M059J (cell line): Measurements from ENCODE around the gene TTC39B. TPM values are rescaled to one million over a fixed set of nuclear protein-coding genes. Genes with fewer than 3 reads are reported as not detected.
"Not testable (repeated sequence)": the region's sequence is repeated elsewhere in the genome, so short reads cannot be mapped to it uniquely, and the experiment has no call there.

ENCODE experiments used
- DNase-seq: peaks from one replicate; pipeline ENCODE4 v3.0.0-alpha.2; 2012; ENCODE audit warnings: low read depth
- total RNA-seq: library from RNA; depleted of rRNA; stranded (reverse); fragments of >200 nt; shearing (Covaris generic); gene quantifications from 2 replicates; pipeline ENCODE4 v1.2.3, GENCODE V29; 2014; rRNA removed

The TTC39B gene
- total RNA-seq = 5.8 and 7.5 TPM in 2 replicates

GRCh38 chr9:15306757-15307522 lies at the start of gene TTC39B:
Gene TTC39B, minus strand, starts transcription at chr9:15307216. Its CDS starts 91 bp downstream, at chr9:15307125.
- DNase-seq = peak; percentile 93

- DNase-seq = no peak
These were observed 48.7 kb upstream of the TTC39B start for GRCh38 chr9:15355669-15356068.

GRCh38 chr9:15354713-15355112 lies 47.7 kb upstream of the TTC39B start:
- DNase-seq = no peak

GRCh38 chr9:15353892-15354291 lies 46.9 kb upstream of the TTC39B start:
- no peak for DNase-seq

GRCh38 chr9:15352306-15352705 lies 45.3 kb upstream of the TTC39B start:
- DNase-seq = no peak

- DNase-seq = peak; percentile 72
These were observed 43.1 kb upstream of the TTC39B start for GRCh38 chr9:15349892-15350761.

GRCh38 chr9:15346837-15347236 lies 39.8 kb upstream of the TTC39B start:
- no peak for DNase-seq

GRCh38 chr9:15344191-15344590 lies 37.2 kb upstream of the TTC39B start:
- DNase-seq = no peak

GRCh38 chr9:15333376-15333881 lies 26.4 kb upstream of the TTC39B start:
- DNase-seq = no peak

GRCh38 chr9:15332939-15333338 lies 25.9 kb upstream of the TTC39B start:
- DNase-seq = no peak

GRCh38 chr9:15329539-15330109 lies 22.6 kb upstream of the TTC39B start:
- no peak for DNase-seq

- no peak for DNase-seq
These were observed 21.9 kb upstream of the TTC39B start for GRCh38 chr9:15328946-15329345.

GRCh38 chr9:15322695-15323094 lies 15.7 kb upstream of the TTC39B start:
- DNase-seq = not testable (repeated sequence)

GRCh38 chr9:15319661-15320060 lies 12.6 kb upstream of the TTC39B start:
- not testable (repeated sequence) for DNase-seq

- DNase-seq = peak; percentile 81
These were observed 10.8 kb upstream of the TTC39B start for GRCh38 chr9:15317836-15318235.

GRCh38 chr9:15311607-15312006 lies 4.6 kb upstream of the TTC39B start:
- DNase-seq = no peak

GRCh38 chr9:15310107-15310850 lies 3.3 kb upstream of the TTC39B start:
- DNase-seq = no peak

GRCh38 chr9:15308511-15308910 lies 1.5 kb upstream of the TTC39B start:
- peak; percentile 55 for DNase-seq

GRCh38 chr9:15307523-15307841 lies 466 bp upstream of the TTC39B start:
- DNase-seq = no peak

- DNase-seq = peak; percentile 49
These were observed 804 bp downstream of the TTC39B start for GRCh38 chr9:15306068-15306756.

GRCh38 chr9:15305470-15305869 lies 1.5 kb downstream of the TTC39B start:
- no peak for DNase-seq
